Endodermal cell (in vitro differentiated cells): ENCODE results near the gene ASXL2. TPM values are rescaled to one million over a fixed set of nuclear protein-coding genes. Genes with fewer than 3 reads are reported as not detected.

Source experiments
- DNase-seq: peaks from one replicate; pipeline ENCODE4 v3.0.0-alpha.2; 2017
- H3K27ac ChIP-seq: 2 replicates; pipeline ENCODE4 v1.5.1; 2013; ENCODE audit warnings: mild to moderate bottlenecking, low read depth, low read length, moderate library complexity
- H3K27me3 ChIP-seq: 2 replicates; pipeline ENCODE4 v1.6.1; 2013; ENCODE audit warnings: mild to moderate bottlenecking, low read length, moderate library complexity; ENCODE audit not compliant: insufficient read depth, control insufficient read depth, poor library complexity, severe bottlenecking
- H3K36me3 ChIP-seq: 2 replicates; pipeline ENCODE4 v1.7.0; 2013; ENCODE audit warnings: mild to moderate bottlenecking, low read length, moderate library complexity; ENCODE audit not compliant: control insufficient read depth, insufficient read depth
- H3K4me1 ChIP-seq: one replicate; pipeline ENCODE4 v1.7.0; 2013; ENCODE audit warnings: low read length; ENCODE audit not compliant: control insufficient read depth, insufficient read depth
- H3K4me3 ChIP-seq: 2 replicates; pipeline ENCODE4 v1.5.1; 2013; ENCODE audit warnings: mild to moderate bottlenecking, low read length, moderate library complexity
- H3K9ac ChIP-seq: 2 replicates; pipeline ENCODE4 v1.6.1; 2013; ENCODE audit warnings: mild to moderate bottlenecking, low read length, moderate library complexity; ENCODE audit not compliant: poor library complexity, severe bottlenecking; ENCODE audit errors: extremely low read depth
- H3K9me3 ChIP-seq: 2 replicates; pipeline ENCODE4 v1.6.1; 2013; ENCODE audit warnings: mild to moderate bottlenecking, low read length, moderate library complexity; ENCODE audit not compliant: control insufficient read depth
- H3K27ac Mint-ChIP-seq: 2 replicates; pipeline ENCODE4 v1.8.0; 2020; ENCODE audit warnings: mixed read lengths
- H3K27me3 Mint-ChIP-seq: 2 replicates; pipeline ENCODE4 v1.8.0; 2021; ENCODE audit warnings: mild to moderate bottlenecking, mixed read lengths; ENCODE audit not compliant: insufficient read depth
- H3K36me3 Mint-ChIP-seq: 2 replicates; pipeline ENCODE4 v1.8.0; 2020; ENCODE audit warnings: low read depth, mixed read lengths
- H3K4me1 Mint-ChIP-seq: 2 replicates; pipeline ENCODE4 v1.8.0; 2020; ENCODE audit warnings: mixed read lengths
- H3K4me3 Mint-ChIP-seq: 2 replicates; pipeline ENCODE4 v1.8.0; 2020; ENCODE audit warnings: mild to moderate bottlenecking, moderate library complexity, mixed read lengths
- H3K9me3 Mint-ChIP-seq: 2 replicates; pipeline ENCODE4 v1.8.0; 2020; ENCODE audit warnings: mild to moderate bottlenecking, mixed read lengths
- CTCF ChIP-seq: fragments of 200-600 bp; sonication (generic); conservative IDR thresholded peaks from 2 replicates; pipeline ENCODE4 v1.5.0; 2021; ENCODE audit warnings: antibody characterized with exemption, mild to moderate bottlenecking
- WGBS, 2 experiments: methylation state at CpG; one replicate each; pipeline versions ENCODE4 v1.1.5 to v1.1.7; 2013; ENCODE audit warnings: missing lambda C conversion rate in 2 of 2, mixed read lengths in 1 of 2; ENCODE audit not compliant: insufficient coverage in 1 of 2, insufficient read length in 1 of 2; 5-methylcytosine and 5-hydroxymethylcytosine counted together
- total RNA-seq, 2 donors: library from RNA; stranded (reverse); fragmentation: NEBNext Ultra II Directional in 1 of 2; extraction: Animal tissue kit (Norgen Biotek cat#: 25700) in 1 of 2; gene quantifications; 2 replicates in 1 of 2; 3 replicates in 1 of 2; pipeline ENCODE4 v1.2.1, GENCODE V29; 2021

Gene ASXL2
- total RNA-seq, 2 donors from 2014 or later: 33.2 to 41.7 TPM

- Histone ChIP-seq H3K27me3 (no peaks in the 10 kb centered on the region), H3K9me3 (no peaks in the 10 kb centered on the region), H3K27ac (no peak overlapping the region), H3K36me3 (peaks cover 77% of the 10 kb centered on the region), H3K4me3 (no peak overlapping the region), H3K9ac (no peak overlapping the region), H3K4me1 (no peaks in the 10 kb centered on the region)
- H3K4me3 Mint-ChIP-seq: no peak overlapping the region
- peaks cover 63% of the 10 kb centered on the region for H3K36me3 Mint-ChIP-seq
- no peaks in the 10 kb centered on the region for H3K27me3 Mint-ChIP-seq
- H3K9me3 Mint-ChIP-seq: no peaks in the 10 kb centered on the region
- no peaks in the 10 kb centered on the region for H3K4me1 Mint-ChIP-seq
- WGBS, 2 experiments: 91 to 96% methylated on average over 3 to 5 of the region's 5 CpGs
- DNase-seq: no peak
- no peak for TF ChIP-seq CTCF
- no peak overlapping the region for H3K27ac Mint-ChIP-seq
Measured at GRCh38 chr2:25749676-25750075, 128.6 kb downstream of the ASXL2 start.

GRCh38 chr2:25744055-25744454, 134.2 kb downstream of the ASXL2 start:
- Mint-ChIP-seq H3K4me3 (no peak overlapping the region), H3K4me1 (peaks cover 36% of the 10 kb centered on the region), H3K9me3 (no peaks in the 10 kb centered on the region), H3K27ac (no peak overlapping the region), H3K36me3 (peaks cover 36% of the 10 kb centered on the region), H3K27me3 (no peaks in the 10 kb centered on the region)
- H3K36me3 ChIP-seq: peaks cover 47% of the 10 kb centered on the region
- no peak overlapping the region for H3K27ac ChIP-seq
- H3K27me3 ChIP-seq: no peaks in the 10 kb centered on the region
- no peak for DNase-seq
- TF ChIP-seq CTCF: no peak
- no peak overlapping the region for H3K4me3 ChIP-seq
- WGBS, 2 experiments: 95% methylated on average over 8 of the region's 8 CpGs; no CpG with 5 or more reads in 1 of the 2 experiments
- H3K4me1 ChIP-seq: peaks cover 8% of the 10 kb centered on the region
- no peaks in the 10 kb centered on the region for H3K9me3 ChIP-seq
- no peak overlapping the region for H3K9ac ChIP-seq

- no peaks in the 10 kb centered on the region for H3K9me3 ChIP-seq
- 88% methylated on average over 2 to 5 of the region's 5 CpGs for WGBS, 2 experiments
- no peaks in the 10 kb centered on the region for H3K27me3 ChIP-seq
- H3K4me3 ChIP-seq: no peak overlapping the region
- H3K4me3 Mint-ChIP-seq: no peak overlapping the region
- no peak for DNase-seq
- no peak overlapping the region for H3K9ac ChIP-seq
- peaks cover 28% of the 10 kb centered on the region for H3K36me3 Mint-ChIP-seq
- H3K27ac Mint-ChIP-seq: peak overlapping the region; percentile 9
- TF ChIP-seq CTCF: no peak
- peaks cover 43% of the 10 kb centered on the region for H3K4me1 Mint-ChIP-seq
- H3K36me3 ChIP-seq: peaks cover 40% of the 10 kb centered on the region
- no peaks in the 10 kb centered on the region for H3K9me3 Mint-ChIP-seq
- H3K4me1 ChIP-seq: peaks cover 8% of the 10 kb centered on the region
- H3K27ac ChIP-seq: no peak overlapping the region
- no peaks in the 10 kb centered on the region for H3K27me3 Mint-ChIP-seq
Measured at GRCh38 chr2:25743132-25743830, 135.0 kb downstream of the ASXL2 start.
